Mammary epithelial cell (primary cell): Measurements from ENCODE around the gene RABAC1.

Experiments
- CTCF ChIP-seq, 2 donors: IDR thresholded peaks in 1 of 2; conservative IDR thresholded peaks in 1 of 2; 2 replicates each; pipeline ENCODE4 v1.5.1; 2011 to 2012; ENCODE audit warnings: inconsistent platforms in 2 of 2, low read length in 2 of 2, mild to moderate bottlenecking in 2 of 2, control low read depth in 1 of 2, low read depth in 1 of 2; ENCODE audit not compliant: insufficient read depth in 1 of 2; ENCODE audit errors: extremely low read depth in 1 of 2
- EZH2 ChIP-seq: IDR thresholded peaks from 2 replicates; pipeline ENCODE4 v1.6.1; 2012; ENCODE audit warnings: low read length, inconsistent platforms, borderline replicate concordance

GRCh38 chr19:41924151-41925145 is 34.7 kb downstream of the RABAC1 start:
- no peak for TF ChIP-seq CTCF (conservative IDR thresholded peaks at IDR 0.05 in 1 of 2, IDR thresholded peaks at IDR 0.05 in 1 of 2; ENCODE audit: extremely low read depth in 1 of 2, insufficient read depth in 1 of 2, low read depth in 1 of 2, low read length in 2 of 2)
- TF ChIP-seq EZH2: no peak
